GM12873 (cell line): ENCODE results near the gene UTS2B.

Source experiments
- TF ChIP-seq, protein P1 (sequence below): IDR thresholded peaks from 2 replicates; pipeline ENCODE4 v1.5.1; 2012; ENCODE audit warnings: low read depth, mild to moderate bottlenecking, moderate library complexity, low read length, control low read depth; ENCODE audit not compliant: insufficient read depth; ENCODE audit errors: missing control alignments

The UTS2B gene

DNA sequence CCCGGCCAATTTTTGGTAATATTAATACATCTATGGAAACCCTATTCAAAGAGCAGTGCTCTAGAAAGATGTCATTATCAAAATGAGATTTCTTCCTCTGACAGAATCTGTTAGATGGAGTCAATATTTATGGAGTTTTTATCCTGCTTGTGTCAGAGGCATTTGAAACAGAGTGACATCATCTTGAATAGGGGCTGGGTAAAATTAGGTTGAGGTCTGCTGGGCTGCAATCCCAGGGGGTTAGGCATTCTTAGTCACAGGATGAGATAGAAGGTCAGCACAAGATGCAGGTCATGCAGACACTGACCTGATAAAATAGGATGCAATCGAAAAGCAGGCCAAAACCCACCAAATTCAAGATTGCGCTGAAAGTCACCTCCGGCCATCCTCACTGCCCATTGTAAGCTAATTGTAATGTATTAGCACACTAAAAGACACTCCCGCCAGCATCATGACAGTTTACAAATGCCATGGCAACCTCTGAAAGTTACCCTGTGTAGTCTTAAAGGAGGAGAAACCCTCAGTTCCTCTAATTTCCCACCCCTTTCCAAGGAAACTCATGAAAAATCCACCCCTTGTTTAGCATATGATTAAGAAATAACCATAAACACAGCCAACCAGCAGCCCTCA, 28.4 kb downstream of the UTS2B start:
- TF ChIP-seq, protein P1, sequence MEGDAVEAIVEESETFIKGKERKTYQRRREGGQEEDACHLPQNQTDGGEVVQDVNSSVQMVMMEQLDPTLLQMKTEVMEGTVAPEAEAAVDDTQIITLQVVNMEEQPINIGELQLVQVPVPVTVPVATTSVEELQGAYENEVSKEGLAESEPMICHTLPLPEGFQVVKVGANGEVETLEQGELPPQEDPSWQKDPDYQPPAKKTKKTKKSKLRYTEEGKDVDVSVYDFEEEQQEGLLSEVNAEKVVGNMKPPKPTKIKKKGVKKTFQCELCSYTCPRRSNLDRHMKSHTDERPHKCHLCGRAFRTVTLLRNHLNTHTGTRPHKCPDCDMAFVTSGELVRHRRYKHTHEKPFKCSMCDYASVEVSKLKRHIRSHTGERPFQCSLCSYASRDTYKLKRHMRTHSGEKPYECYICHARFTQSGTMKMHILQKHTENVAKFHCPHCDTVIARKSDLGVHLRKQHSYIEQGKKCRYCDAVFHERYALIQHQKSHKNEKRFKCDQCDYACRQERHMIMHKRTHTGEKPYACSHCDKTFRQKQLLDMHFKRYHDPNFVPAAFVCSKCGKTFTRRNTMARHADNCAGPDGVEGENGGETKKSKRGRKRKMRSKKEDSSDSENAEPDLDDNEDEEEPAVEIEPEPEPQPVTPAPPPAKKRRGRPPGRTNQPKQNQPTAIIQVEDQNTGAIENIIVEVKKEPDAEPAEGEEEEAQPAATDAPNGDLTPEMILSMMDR: no peak

DNA sequence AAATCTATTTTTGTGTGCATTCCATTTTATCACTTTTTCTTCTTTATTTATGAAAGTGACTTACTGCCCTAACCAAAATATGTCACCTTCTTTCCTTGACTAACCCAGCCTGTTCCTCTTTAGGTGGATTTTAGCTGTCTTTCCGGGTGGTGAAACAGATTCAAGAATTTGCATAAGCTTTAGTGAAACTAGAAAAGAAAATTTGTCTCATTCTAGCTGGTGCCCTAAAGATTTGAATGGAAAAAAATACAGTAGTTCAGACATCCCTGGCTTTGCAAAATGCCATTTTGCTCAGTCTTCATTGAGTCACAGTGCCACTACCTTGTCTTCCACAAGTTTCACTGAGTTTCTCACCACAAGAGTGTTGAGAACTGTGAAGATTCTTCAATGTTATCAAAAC, 29.3 kb downstream of the UTS2B start:
- TF ChIP-seq, protein P1: no peak

DNA sequence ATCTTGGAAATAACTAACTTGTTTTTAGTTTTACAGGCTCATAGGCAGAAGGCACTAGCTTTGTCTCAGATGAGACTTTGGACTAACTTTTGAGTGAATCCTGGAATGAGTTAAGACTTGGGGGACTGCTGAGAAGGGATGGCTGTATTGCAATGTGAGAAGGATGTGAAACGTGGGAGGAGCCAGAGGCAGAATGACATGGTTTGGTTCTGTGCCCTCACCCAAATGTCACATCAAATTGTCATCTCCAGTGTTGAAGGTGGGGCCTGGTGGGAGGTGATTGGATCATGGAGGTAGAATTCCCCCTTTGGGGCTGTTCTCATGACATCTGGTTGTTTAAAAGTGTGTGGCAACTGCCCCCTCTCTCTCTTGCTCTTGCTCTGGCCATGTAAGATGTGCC, 29.9 kb downstream of the UTS2B start:
- TF ChIP-seq, protein P1: no peak

DNA sequence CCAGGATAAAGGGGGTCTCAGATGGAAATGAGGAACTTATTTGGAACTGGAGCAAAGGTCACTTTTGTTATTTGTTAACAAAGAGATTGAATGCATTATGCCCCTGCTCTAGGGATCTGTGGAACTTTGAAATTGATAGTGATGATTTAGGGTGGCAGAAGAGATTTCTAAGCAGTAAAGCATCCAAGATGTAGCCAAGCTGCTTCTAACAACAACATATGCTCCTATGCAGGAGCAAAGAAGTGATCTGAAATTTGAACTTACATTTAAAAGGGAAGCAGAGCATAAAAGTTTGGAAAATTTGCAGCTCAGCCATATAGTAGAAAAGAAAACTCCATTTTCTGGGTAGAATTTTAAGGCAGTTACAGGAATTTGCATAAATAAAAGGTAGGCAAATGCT, 31.5 kb downstream of the UTS2B start:
- TF ChIP-seq, protein P1: no peak

DNA sequence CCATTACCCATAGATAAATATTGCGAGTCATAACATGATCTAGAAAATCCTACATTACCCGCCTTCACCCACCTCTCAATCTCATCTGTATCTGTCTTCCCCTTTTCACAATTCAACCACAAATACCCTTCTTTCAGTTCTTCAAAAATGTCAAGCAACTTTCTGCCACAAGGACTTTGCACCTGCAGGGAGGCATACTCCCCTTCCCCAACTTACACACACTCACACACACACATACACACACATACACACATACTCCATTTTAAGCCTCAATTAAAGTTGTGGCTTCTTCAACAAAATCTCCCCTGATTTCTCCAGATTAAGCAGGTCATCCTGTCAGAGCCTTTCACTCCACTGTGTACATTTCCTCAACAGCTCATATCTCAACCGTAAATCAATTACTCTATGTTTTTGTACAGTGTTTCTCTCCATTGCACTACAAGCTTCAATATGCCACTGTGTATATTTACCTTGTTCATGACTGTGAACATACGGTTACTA, 34.2 kb downstream of the UTS2B start:
- TF ChIP-seq, protein P1: no peak

DNA sequence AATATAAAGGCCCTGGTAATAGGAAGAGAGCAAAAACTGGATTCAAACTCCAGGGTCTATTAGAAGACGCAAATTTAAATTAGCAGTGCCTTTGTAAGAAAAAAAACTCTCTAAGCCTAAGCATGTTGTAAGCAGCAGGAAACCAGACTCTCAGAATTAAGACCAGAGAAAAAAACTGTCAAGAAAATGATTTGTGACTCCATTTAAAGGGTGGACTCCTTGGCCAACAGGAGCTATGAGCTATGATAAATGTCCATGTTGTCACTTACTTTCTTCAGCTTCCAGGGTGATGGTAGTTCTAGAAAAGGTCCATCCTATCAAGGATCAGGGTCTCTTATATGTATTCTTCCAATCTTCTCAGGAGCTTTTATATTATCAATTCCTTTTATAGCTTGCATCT, 36.0 kb downstream of the UTS2B start:
- TF ChIP-seq, protein P1: no peak

DNA sequence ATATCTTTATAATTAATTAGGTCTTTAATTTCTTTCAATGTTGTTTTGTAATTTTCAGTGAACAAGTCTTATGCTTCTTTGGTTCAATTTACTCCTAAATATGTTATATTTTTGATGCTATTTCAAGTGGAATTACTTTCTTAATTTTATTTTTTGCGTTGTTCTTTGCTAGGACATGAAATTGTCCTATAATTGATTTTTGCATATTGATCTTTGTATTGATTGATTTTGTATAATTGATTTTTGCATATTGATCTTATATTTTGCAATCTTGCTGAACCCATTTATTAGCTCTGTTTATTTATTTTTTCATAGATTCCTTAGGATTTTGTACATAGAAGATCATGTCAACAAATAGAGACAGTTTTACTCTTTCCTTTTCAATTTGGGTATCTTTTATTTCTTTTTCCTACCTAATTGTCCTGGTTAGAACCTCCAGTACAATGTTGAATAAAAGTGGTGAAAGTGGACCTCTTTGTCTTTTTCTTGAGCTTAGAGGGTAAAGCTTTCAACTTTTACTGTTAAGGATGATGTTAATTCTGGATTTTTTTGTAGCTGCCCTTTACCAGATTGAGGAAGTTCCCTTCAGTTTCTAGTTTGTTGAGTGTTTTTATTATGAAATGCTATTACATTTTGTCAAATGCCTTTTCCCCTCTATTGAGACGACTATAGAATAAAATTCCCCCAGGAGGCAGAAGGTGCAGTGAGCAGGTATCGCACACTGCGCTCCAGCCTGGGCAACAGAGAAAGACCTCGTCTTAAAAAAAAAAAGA, 37.9 kb downstream of the UTS2B start:
- TF ChIP-seq, protein P1: no peak
